ENCODE measurements around the gene WTAP. TPM values are rescaled to one million over a fixed set of nuclear protein-coding genes. Genes with fewer than 3 reads are reported as not detected.
"Not testable (repeated sequence)": the region's sequence is repeated elsewhere in the genome, so short reads cannot be mapped to it uniquely, and the experiment has no call there.

Gene WTAP
- total and polyA plus RNA-seq, 2 of the 4 experiments (the other 2 are of a cell fraction): 30.2 to 92.3 TPM

- TF ChIP-seq SMC3 (IDR thresholded peaks at IDR 0.05; ENCODE audit: low read depth, low read length): no peak
- TF ChIP-seq BHLHE40 (IDR thresholded peaks at IDR 0.05; ENCODE audit: low read depth, low read length): no peak
These were observed 38.3 kb upstream of the WTAP start (continued) for GRCh38 chr6:159689001-159689400.

- H4K8ac ChIP-seq (ENCODE audit: low read depth in 2 of 2, low read length in 2 of 2); H2BK120ac ChIP-seq (ENCODE audit: low read depth, low read length); POLR2A ChIA-PET (ENCODE audit: unreplicated experiment); H2AK5ac ChIP-seq (ENCODE audit: low read depth, low read length); H3K4me3 ChIP-seq (ENCODE audit: insufficient read depth, low read depth, low read length); H3K4me2 ChIP-seq (ENCODE audit: low read depth, low read length); H3K9me3 ChIP-seq (ENCODE audit: control insufficient read depth, insufficient read depth, low read length); H3K4me1 ChIP-seq (ENCODE audit: control insufficient read depth, insufficient read depth, low read length); BruUV-seq (replicated peaks); H3K14ac ChIP-seq (replicated peaks; ENCODE audit: low read depth, low read length); H3K27ac ChIP-seq (ENCODE audit: insufficient read depth, low read length); H2BK15ac ChIP-seq (ENCODE audit: low read depth, low read length); DNase-seq; H3K56ac ChIP-seq (ENCODE audit: extremely low read depth, insufficient read depth, low read length); dilution Hi-C loops (cut with HindIII; ENCODE audit: low sequenced_read_pairs, unreplicated experiment); H2AFZ ChIP-seq (replicated peaks; ENCODE audit: low read length, poor library complexity); H2BK5ac ChIP-seq (ENCODE audit: low read depth, low read length, poor library complexity, severe bottlenecking); H3K18ac ChIP-seq (ENCODE audit: low read depth, low read length); H4K5ac ChIP-seq (ENCODE audit: low read depth, low read length); H3K23ac ChIP-seq (ENCODE audit: low read depth, low read length); H3K9me1 ChIP-seq (ENCODE audit: insufficient read depth, low read length); H3K27me3 ChIP-seq (ENCODE audit: control insufficient read depth, insufficient read depth, low read length); H2AK9ac ChIP-seq (replicated peaks; ENCODE audit: low read depth, low read length, poor library complexity); H3K9ac ChIP-seq (ENCODE audit: low read depth, low read length); H4K91ac ChIP-seq (ENCODE audit: insufficient read depth, low read depth, low read length); H3K4ac ChIP-seq (ENCODE audit: low read depth, low read length); H2BK20ac ChIP-seq (ENCODE audit: low read depth, low read length); ATAC-seq (ENCODE audit: low read depth): not testable (repeated sequence)
- intact Hi-C loops (cut with micrococcal nuclease): loop anchor here (2.0 kb wide), 1 partner anchor 163 kb away; no protein-coding TSS in a partner anchor
- H3K79me1 ChIP-seq (ENCODE audit: low read depth in 1 of 2, low read length in 2 of 2): peaks cover 23 to 58% of the 10 kb centered on the region in 2 experiments
- in situ Hi-C loops (cut with MboI; ENCODE audit: low sequenced_read_pairs): loop anchor here (5.0 to 25.0 kb wide), 3 partner anchors 42 to 272 kb away; partner anchors contain the start of genes ACAT2 and IGF2R
- H4K20me1 ChIP-seq (ENCODE audit: insufficient read depth, low read length): peaks cover 11% of the 10 kb centered on the region
- WGBS, 2 experiments (ENCODE audit: extremely low coverage in 2 of 2, insufficient read length in 1 of 2): no CpG with 5 or more reads among the region's 13 CpGs
- CTCF ChIA-PET: interaction anchor here (0.8 kb wide), 1 partner anchor 93 kb away, joined by 3 read pairs; no protein-coding TSS in a partner anchor
- peaks cover 35% of the 10 kb centered on the region for H3K36me3 ChIP-seq (ENCODE audit: control insufficient read depth, insufficient read depth, low read length)
These were observed 37.2 kb upstream of the WTAP start for GRCh38 chr6:159690135-159690534.
